Stimulated activated naive B cell treated with anti-CD40 and anti-IgM and Interleukin-4, amounts not matched to agents 10 μg/mL and 1 μg/mL and 100 μg/mL, for 72 hours (primary cell): ENCODE data around the gene MCCD1.
"Not testable (repeated sequence)": the region's sequence is repeated elsewhere in the genome, so short reads cannot be mapped to it uniquely, and the experiment has no call there.

Experiments used
- ATAC-seq, 2 donors: fragments of 150-1000 bp; cut with Tn5 transposase; replicated peaks; 2 replicates each; pipeline ENCODE4 v1.10.0; 2021; ENCODE audit warnings: moderate library complexity in 1 of 2
- DNase-seq: peaks from one replicate; pipeline ENCODE4 v3.0.0; 2021
- H3K27ac Mint-ChIP-seq: one replicate; pipeline ENCODE4 v1.8.0; 2022; ENCODE audit warnings: mild to moderate bottlenecking, mixed read lengths
- H3K27me3 Mint-ChIP-seq, 2 donors: one replicate each; pipeline ENCODE4 v1.8.0; 2022; ENCODE audit warnings: mixed read lengths in 2 of 2
- H3K36me3 Mint-ChIP-seq, 2 donors: one replicate each; pipeline ENCODE4 v1.8.0; 2022; ENCODE audit warnings: mixed read lengths in 2 of 2, mild to moderate bottlenecking in 1 of 2
- H3K4me1 Mint-ChIP-seq, 2 donors: one replicate each; pipeline ENCODE4 v1.8.0; 2022; ENCODE audit warnings: mixed read lengths in 2 of 2, mild to moderate bottlenecking in 1 of 2
- H3K4me3 Mint-ChIP-seq, 2 donors: one replicate each; pipeline ENCODE4 v1.8.0; 2022; ENCODE audit warnings: mild to moderate bottlenecking in 2 of 2, mixed read lengths in 2 of 2, moderate library complexity in 1 of 2
- H3K9me3 Mint-ChIP-seq, 2 donors: one replicate each; pipeline ENCODE4 v1.8.0; 2022; ENCODE audit warnings: mixed read lengths in 2 of 2, mild to moderate bottlenecking in 1 of 2

MCCD1 gene, protein sequence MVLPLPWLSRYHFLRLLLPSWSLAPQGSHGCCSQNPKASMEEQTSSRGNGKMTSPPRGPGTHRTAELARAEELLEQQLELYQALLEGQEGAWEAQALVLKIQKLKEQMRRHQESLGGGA

DNA sequence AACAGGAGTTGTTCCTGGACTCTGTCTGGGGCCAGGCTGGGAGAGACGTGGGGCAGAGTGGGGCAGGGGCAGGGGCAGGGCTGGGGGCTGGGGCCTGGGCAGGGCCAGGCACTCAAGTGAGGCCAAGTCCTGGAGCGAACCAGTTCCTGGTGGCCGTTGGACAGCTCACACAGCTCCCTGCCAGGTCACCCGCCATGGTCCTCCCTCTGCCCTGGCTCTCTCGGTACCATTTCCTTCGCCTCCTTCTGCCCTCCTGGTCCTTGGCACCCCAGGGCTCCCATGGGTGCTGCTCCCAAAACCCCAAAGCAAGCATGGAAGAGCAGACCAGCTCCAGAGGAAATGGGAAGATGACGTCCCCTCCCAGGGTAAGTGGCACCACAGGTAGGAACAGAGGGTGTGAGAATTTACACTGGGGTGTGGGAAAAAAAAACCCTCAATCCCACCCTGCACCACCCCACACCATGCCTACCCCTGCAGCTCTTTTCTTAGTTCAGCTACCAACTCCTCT lies at the start of gene MCCD1:
TSS of gene MCCD1 (plus strand) at position 142 of the 508 bp plus-strand sequence. CDS start at position 195, 53 bp downstream.
- Mint-ChIP-seq H3K27ac (peak within 1 kb of the TSS; percentile 91), H3K4me3 (no peak within 1 kb of the TSS), H3K4me1 (peaks cover 13 to 29% of the 10 kb centered on the region in 2 donors), H3K27me3 (no peaks in the 10 kb centered on the region), H3K9me3 (no peaks in the 10 kb centered on the region), H3K36me3 (peaks cover 31 to 42% of the 10 kb centered on the region in 2 donors)
- ATAC-seq (peak; percentile 22 to 29), DNase-seq (no peak)

DNA sequence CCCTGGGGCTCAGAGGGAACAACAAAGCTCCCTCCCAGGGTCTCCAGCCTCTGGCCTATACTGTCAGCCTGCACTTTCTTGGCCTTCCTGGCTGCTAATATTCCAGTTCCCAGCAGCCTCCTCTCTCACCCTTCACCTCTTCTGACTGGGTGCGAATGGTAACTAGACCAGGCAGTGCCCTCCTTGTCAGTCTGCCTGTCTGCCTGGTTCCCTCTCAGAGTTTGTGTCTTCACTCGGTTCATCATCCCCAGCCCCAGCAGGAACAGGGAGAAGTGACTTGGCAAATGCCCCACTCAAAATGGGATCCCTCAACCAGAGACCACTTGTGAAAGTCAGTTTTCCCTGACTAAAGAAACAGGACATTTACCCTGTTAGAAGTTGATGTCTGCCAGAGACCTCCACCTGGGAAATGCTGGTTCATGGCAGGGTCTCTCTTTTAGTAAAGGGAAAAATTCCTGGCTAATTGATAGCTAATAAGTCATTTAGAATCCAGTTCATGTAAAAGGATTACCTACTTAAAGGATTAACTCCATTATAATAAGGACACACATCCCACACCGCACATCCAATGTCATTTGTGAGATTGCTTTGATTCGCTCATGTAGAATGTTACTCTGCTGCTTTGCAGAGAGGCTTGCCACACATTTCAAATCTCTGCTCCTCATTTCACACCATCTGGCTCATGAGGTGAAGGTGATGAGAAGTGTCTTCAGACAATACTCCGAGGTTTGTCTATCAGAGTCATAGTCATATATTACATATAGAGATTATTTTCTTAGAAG lies 49.4 kb upstream of the MCCD1 start:
- Mint-ChIP-seq H3K4me3 (no peak overlapping the region), H3K27ac (no peak overlapping the region), H3K9me3 (no peaks in the 10 kb centered on the region), H3K36me3 (peaks cover 7 to 23% of the 10 kb centered on the region in 2 donors), H3K4me1 (peaks cover 30 to 46% of the 10 kb centered on the region in 2 donors), H3K27me3 (no peaks in the 10 kb centered on the region)
- DNase-seq (no peak), ATAC-seq (no peak)

DNA sequence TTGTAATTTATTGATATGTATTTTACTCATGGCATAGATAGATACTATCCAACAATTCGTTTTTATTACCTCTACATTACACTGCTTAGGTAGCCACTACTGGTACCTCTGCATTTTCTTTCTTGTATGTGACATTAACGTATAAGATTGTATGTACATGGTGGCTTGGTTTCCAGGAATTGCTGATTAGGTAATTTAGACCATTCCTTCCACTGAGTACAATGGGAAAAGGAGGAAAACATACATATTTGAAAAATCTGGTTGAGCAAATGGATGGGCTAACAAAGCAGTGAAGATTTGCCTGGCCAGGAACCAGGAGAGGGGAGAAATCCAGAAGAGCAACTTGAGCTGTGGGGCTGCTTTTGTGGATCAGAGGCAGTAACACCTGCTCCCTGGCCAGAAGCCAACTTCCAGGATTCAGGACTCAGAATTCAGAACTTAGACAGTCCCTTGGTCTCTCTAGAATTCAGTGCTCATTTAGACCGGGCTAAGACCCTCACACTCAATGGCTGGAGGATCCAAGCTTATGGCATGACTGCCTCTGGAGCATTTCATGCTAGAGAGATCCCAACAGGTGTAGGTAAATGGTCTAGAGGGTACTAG lies 48.7 kb upstream of the MCCD1 start:
- no peak overlapping the region for H3K27ac Mint-ChIP-seq
- H3K4me3 Mint-ChIP-seq, result no peak overlapping the region
- peaks cover 5 to 22% of the 10 kb centered on the region in 2 donors for H3K36me3 Mint-ChIP-seq
- no peak for ATAC-seq
- peaks cover 26 to 40% of the 10 kb centered on the region in 2 donors for H3K4me1 Mint-ChIP-seq
- H3K27me3 Mint-ChIP-seq, result no peaks in the 10 kb centered on the region
- no peaks in the 10 kb centered on the region for H3K9me3 Mint-ChIP-seq
- no peak for DNase-seq

DNA sequence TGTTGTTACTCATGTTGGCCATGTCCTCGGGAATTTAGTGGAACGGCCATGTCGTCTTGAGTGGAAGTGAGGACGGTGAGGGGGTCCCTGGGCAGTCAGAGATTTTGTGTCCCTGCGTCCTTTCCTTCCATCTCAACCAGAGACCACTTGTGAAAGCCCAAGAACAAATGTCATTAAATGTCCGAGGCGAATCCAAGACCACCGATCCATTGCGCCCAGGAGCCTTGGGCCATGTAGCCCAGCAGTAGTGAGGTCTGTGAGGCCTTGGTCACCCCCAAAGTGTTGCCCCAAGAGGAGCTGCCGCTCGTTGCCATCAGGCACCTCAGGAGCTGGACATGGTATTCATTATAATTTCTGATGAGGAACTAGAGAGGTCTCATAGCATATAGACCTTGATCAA lies 48.2 kb upstream of the MCCD1 start:
- H3K4me1 Mint-ChIP-seq, result peaks cover 21 to 34% of the 10 kb centered on the region in 2 donors
- H3K9me3 Mint-ChIP-seq, result no peaks in the 10 kb centered on the region

DNA sequence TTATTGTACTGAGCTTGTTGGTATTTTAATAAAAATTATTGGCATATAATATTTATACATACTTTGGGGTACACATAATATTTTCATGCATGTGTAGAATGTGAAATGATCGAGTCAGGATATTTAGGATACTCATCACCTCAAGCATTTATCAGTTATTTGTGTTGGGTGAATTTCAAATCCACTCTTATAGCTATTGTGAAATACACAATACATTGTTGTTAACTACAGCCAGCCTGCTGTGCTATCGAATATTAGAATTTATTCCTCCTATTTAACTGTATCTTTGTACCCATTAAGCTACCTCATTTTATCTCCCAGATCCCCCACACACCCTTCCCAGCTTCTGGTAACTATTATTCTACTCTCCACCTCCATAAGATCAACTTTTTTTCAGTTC lies 45.4 kb upstream of the MCCD1 start:
- DNase-seq (no peak), ATAC-seq (no peak)
- Mint-ChIP-seq H3K27ac (no peak overlapping the region), H3K27me3 (no peaks in the 10 kb centered on the region), H3K4me3 (no peak overlapping the region), H3K9me3 (no peaks in the 10 kb centered on the region), H3K36me3 (peaks cover 3 to 7% of the 10 kb centered on the region in 2 donors), H3K4me1 (peaks cover 9 to 15% of the 10 kb centered on the region in 2 donors)

More for the DNA sequence above, 48.2 kb upstream of the MCCD1 start:
- no peak for DNase-seq
- no peaks in the 10 kb centered on the region for H3K27me3 Mint-ChIP-seq
- no peak for ATAC-seq
- H3K36me3 Mint-ChIP-seq, result peaks cover 3 to 17% of the 10 kb centered on the region in 2 donors
- no peak overlapping the region for H3K4me3 Mint-ChIP-seq
- H3K27ac Mint-ChIP-seq, result peak overlapping the region; percentile 25

DNA sequence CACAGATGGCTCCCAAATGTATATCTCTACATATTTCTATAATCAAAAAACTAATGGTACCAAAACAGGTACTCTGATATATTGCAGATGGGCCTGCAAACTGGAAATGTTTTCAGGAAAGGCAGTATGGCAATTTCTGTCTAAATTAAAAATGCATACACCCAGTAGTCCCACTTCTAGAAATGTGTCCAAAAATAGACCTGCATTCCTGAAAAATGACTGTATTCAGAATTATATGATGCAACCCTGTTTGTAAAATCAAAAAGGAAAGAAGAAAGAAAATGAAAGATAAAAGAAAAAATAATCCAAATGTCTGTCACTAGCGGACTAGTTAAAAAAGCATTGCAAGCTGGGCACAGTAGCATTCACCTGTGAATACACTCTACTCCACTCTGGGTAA lies 43.7 kb upstream of the MCCD1 start:
- DNase-seq, result no peak
- Mint-ChIP-seq H3K27ac (no peak overlapping the region), H3K4me3 (no peak overlapping the region), H3K27me3 (no peaks in the 10 kb centered on the region), H3K4me1 (peaks cover 2 to 5% of the 10 kb centered on the region in 2 donors), H3K36me3 (peaks cover 0 to 5% of the 10 kb centered on the region in 2 donors), H3K9me3 (no peaks in the 10 kb centered on the region)
- no peak for ATAC-seq

DNA sequence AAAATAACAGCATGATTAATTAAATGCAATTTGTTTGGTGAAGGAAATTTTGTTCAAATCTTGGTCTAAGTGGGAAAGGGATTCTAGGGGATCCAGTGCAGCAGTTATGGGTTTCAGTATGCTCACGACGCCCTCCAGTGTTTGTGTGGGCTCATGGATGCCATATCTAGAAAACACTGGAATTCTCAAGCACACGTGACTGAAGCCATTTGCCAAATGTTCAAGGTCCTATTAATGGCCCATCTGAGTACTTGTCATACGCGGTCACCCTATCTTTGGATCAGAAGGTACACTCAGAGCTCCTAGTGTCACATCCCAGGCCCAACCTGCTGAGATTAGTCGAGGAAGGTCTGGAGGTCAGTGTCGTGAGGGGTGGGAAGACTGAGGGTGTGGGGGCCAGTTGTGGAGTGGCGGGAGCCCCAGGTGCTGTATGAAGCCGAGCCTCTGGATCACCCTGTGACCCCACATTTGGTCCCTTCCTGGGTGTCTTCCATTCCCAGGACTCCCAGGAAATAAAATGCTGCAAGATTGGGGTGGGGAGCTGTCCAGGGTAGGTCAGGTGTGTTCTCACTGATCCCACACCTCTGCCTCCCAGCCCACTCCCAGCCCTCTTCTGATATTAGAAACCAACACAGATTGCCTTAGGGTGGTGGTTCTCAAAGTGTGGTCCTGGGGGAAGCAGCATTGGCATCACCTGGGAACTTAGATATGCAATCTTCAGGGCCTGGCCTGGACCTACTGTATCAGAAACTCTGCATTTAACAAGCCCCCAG lies 42.5 kb upstream of the MCCD1 start:
- not testable (repeated sequence) for H3K9me3 Mint-ChIP-seq, H3K27ac Mint-ChIP-seq, H3K4me3 Mint-ChIP-seq, H3K27me3 Mint-ChIP-seq, H3K36me3 Mint-ChIP-seq, H3K4me1 Mint-ChIP-seq, DNase-seq
- ATAC-seq, result peak in 1 of 2 donors; percentile 5

DNA sequence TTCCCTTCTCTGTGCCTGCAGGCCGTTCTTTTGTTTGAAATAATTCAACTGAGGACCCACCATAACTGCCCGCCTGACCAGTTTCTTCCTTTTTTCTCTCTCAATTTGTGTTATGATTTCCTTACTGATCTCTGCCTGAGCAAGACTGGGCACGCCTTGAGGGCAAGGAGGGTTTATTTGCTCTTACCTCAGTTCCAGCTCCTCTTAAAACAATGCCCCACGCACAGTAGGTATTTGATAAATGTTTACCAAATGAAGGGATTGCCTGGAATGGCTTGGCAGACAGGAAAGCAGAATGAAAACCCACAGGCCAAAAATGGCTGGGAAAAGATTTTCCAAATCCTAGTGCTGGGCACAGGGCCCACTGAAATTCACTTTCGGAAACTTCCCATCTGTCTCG lies 41.1 kb upstream of the MCCD1 start:
- not testable (repeated sequence) for H3K36me3 Mint-ChIP-seq, ATAC-seq, H3K4me3 Mint-ChIP-seq, H3K27me3 Mint-ChIP-seq, DNase-seq, H3K27ac Mint-ChIP-seq, H3K9me3 Mint-ChIP-seq
- H3K4me1 Mint-ChIP-seq, result peaks cover 10 to 11% of the 10 kb centered on the region in 2 donors

DNA sequence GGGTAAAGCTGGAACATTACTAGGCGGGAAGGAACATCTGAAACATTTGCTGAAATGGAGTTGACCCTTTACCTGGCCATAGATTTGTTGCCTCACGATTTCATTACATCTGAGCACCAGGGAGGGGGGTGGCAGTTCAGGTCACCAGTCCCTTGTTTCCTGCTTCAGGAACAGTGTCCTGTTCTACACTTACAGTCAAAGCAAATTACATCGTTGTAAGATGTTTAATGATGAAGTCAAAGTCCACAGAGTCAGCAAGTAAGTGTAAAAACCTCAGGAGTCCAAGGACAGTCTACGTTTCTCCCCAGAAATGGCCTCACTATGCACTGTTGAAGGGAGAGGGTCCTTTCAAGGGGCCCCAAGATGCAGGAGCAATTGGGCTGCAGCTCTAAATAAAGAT lies 39.7 kb upstream of the MCCD1 start:
- no peaks in the 10 kb centered on the region for H3K9me3 Mint-ChIP-seq
- no peaks in the 10 kb centered on the region for H3K27me3 Mint-ChIP-seq
- peaks cover 12 to 17% of the 10 kb centered on the region in 2 donors for H3K4me1 Mint-ChIP-seq
- no peak for DNase-seq
- no peak overlapping the region for H3K27ac Mint-ChIP-seq
- H3K4me3 Mint-ChIP-seq, result no peak overlapping the region
- H3K36me3 Mint-ChIP-seq, result peaks cover 0 to 7% of the 10 kb centered on the region in 2 donors
- ATAC-seq, result no peak

DNA sequence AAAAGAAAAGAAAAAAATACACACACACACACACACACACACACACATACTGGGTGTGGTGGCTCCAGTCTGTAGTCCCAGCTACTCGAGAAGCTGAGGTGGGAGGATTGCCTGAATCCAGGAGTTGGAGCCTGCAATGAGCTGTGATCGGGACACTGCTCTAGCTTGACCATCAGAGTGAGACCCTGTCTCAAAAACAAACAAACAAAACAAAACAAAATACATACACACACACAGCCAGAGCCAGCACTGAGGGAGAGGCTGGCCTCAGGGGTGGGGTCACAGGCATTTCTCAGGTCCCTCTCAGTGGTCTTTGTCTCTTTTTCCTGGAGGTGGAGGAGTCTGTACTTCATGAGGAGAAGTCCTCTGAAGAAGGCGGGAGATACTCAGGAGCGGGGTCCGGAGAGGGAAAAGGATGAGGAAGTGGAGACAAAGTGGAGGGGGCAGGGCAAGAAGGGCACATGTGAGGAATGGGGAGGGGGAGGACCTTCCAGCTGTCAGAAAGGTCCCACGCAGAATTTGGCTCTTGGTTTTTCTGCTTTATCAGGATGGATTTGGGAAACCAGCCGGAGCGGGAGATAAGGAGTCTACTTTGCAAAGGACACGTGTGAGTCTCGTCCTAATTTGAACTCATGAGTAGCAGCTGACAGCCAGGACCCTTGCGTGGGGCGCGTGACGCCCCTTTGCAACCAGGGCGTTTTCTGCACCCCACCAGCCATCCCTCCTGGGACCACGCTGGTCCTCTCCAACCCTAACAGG lies 38.5 kb upstream of the MCCD1 start:
- Mint-ChIP-seq H3K36me3 (peaks cover 0 to 3% of the 10 kb centered on the region in 2 donors), H3K4me3 (no peak overlapping the region), H3K27me3 (no peaks in the 10 kb centered on the region), H3K27ac (no peak overlapping the region), H3K9me3 (no peaks in the 10 kb centered on the region), H3K4me1 (peaks cover 14 to 20% of the 10 kb centered on the region in 2 donors)
- DNase-seq, result no peak
- no peak for ATAC-seq

DNA sequence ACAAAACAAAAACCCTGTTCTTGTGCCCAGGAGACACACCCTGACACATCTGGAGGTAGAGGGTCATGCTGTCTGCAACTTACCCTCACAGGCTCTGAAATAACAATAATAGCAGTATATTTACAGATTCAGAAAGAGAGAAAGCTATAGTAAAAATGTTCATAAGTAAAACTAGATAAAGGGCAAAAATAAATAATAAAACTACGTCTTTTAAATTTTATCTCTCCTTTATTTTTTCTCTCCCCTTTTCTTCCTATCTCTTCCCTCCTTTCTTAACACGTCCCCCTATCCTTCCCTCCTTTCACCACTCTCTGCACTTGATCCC lies 35.2 kb upstream of the MCCD1 start:
- not testable (repeated sequence) for ATAC-seq, H3K9me3 Mint-ChIP-seq, H3K36me3 Mint-ChIP-seq, H3K27me3 Mint-ChIP-seq, DNase-seq
- H3K4me1 Mint-ChIP-seq, result peaks cover 29 to 37% of the 10 kb centered on the region in 2 donors
- H3K27ac Mint-ChIP-seq, result peak overlapping the region; percentile 97
- H3K4me3 Mint-ChIP-seq, result peak overlapping the region; percentile 72 to 82

DNA sequence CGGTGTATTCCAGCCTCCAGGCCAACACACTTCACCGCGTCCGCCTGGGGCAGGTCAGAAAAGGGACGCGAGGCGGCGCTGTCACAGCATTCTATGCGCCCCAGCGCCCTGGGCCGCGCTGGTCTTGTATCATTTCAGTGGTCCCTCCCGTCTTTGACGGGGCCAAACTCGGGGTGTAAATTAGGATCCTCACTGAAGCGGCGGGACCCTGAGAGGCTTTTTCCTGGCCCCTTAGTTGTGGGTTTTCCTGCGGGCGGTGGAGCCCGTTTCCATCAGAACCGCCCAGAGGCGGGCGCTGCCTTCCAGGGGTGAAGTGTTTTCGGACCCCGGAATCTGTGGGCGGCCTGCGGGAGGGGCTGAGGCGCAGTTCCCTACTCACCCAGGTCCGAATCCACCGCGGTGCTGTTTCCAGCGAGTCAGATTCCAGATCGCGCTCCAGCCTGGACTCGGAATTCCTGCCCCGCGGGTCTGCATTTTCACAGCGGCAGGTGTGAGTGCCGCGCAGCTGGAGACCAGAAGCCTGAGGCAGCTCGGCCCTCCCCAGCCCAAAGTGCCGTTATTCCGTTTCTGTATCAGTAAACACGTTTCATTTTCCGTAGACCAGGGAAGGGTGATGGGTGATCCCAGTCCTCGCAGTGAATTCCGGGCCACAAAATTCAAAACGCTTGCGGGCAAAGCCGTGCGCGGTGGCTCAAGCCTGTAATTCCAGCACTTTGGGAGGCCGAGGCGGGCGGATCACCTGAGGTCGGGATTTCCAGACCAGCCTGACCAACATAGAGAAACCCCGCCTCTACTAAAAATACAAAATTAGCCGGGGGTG lies 34.7 kb upstream of the MCCD1 start:
- ATAC-seq (peak; percentile 65 to 70), DNase-seq (peak; percentile 76)
- Mint-ChIP-seq H3K27ac (peak overlapping the region; percentile 97), H3K9me3 (no peaks in the 10 kb centered on the region), H3K4me3 (peak overlapping the region; percentile 72 to 82), H3K4me1 (peaks cover 35 to 42% of the 10 kb centered on the region in 2 donors), H3K27me3 (no peaks in the 10 kb centered on the region), H3K36me3 (peaks cover 0 to 7% of the 10 kb centered on the region in 2 donors)

DNA sequence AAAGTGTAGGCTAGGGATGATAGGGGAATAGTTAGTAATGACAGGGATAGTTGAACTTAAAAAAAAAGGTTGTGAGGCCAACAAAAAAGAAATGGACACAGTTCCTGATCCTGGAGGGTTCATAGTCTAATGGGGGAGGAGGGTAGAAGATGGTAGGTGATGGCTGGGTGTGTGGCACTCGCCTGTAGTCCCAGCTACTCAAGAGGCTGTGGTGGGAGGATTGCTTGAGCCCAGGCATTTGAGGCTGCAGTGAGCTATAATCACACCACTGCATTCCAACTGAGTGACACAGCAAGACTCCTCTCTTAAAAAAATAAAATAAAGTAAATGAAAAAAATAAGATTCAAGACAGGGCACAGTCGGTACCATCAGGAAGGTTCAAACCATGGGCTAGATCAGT lies 33.2 kb upstream of the MCCD1 start:
- ATAC-seq (no peak), DNase-seq (no peak)
- H3K27me3 Mint-ChIP-seq, result no peaks in the 10 kb centered on the region
- peaks cover 41 to 55% of the 10 kb centered on the region in 2 donors for H3K4me1 Mint-ChIP-seq
- H3K36me3 Mint-ChIP-seq, result peaks cover 3 to 10% of the 10 kb centered on the region in 2 donors
- H3K4me3 Mint-ChIP-seq, result peak overlapping the region; percentile 72 to 82
- H3K9me3 Mint-ChIP-seq, result no peaks in the 10 kb centered on the region
- H3K27ac Mint-ChIP-seq, result peak overlapping the region; percentile 97
